GM18907 (cell line): ENCODE measurements around the gene NOPCHAP1.
"Not testable (repeated sequence)": the region's sequence is repeated elsewhere in the genome, so short reads cannot be mapped to it uniquely, and the experiment has no call there.

Experiments used
- ATAC-seq: cut with Tn5 transposase; IDR thresholded peaks from one replicate; pipeline ENCODE4 v1.9.1; 2021; ENCODE audit warnings: mild to moderate bottlenecking, moderate library complexity; ENCODE audit not compliant: unreplicated experiment

The NOPCHAP1 gene

DNA sequence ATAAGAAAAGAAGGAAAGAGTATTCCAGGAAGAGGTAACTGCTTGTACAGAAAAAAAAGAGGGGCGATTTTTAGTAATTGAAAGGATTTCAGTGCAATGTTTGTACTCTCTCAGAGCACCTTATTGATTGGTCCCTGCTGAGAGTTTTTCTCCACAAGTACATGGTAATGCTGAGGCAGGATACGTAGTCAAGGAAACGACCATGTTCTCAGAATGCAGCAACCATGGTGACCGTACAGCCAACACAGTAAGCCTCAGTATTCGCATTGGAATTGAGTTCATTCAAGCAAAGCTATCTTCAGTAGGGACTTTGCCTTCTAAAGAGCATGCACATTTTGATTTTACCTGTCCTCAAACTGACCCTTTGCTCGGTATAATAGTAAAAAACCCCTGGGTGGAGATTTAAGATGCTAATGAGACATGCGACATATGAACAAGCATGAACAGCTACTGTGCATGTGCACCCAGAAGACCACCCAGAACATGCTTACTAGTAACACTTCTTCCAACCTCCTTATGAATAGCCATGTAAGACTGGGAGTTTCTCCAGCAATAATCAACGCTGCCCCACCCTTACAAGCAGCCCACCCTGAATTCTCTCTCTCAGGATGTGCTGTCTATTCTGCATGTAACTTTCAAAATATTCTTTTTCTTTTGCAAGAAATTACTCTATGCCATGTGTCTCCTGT is 21.8 kb upstream of the NOPCHAP1 start:
- no peak for ATAC-seq

GRCh38 chr12:104964856-104965205 is 21.3 kb upstream of the NOPCHAP1 start:
- no peak for ATAC-seq

GRCh38 chr12:104966677-104967076 is 19.4 kb upstream of the NOPCHAP1 start:
- ATAC-seq: peak; percentile 76

- ATAC-seq: no peak
Measured at GRCh38 chr12:104969343-104969742, 16.8 kb upstream of the NOPCHAP1 start.

DNA sequence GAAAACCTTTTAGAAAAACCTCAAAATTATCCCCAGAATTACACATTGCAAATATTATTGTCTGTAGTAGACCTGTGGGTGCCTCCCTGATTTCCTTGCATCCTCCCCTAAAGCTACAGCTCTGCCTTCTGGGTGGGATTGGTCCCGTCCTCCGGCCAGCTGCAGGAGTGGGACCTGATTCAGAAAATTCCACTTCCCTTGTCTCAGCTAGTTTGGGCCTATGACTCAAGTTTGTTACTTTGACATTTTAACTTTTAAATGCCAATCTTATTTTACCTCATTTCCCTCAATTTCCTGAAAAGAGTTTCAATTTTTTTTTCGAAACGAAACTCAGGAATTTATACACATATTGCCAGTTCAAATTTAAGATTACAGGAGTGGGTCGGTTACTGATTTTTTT is 14.8 kb upstream of the NOPCHAP1 start:
- ATAC-seq: no peak

GRCh38 chr12:104973250-104973649 is 12.9 kb upstream of the NOPCHAP1 start:
- ATAC-seq: no peak

- peak; percentile 98 for ATAC-seq
Measured at GRCh38 chr12:104974626-104975290, 11.4 kb upstream of the NOPCHAP1 start.

DNA sequence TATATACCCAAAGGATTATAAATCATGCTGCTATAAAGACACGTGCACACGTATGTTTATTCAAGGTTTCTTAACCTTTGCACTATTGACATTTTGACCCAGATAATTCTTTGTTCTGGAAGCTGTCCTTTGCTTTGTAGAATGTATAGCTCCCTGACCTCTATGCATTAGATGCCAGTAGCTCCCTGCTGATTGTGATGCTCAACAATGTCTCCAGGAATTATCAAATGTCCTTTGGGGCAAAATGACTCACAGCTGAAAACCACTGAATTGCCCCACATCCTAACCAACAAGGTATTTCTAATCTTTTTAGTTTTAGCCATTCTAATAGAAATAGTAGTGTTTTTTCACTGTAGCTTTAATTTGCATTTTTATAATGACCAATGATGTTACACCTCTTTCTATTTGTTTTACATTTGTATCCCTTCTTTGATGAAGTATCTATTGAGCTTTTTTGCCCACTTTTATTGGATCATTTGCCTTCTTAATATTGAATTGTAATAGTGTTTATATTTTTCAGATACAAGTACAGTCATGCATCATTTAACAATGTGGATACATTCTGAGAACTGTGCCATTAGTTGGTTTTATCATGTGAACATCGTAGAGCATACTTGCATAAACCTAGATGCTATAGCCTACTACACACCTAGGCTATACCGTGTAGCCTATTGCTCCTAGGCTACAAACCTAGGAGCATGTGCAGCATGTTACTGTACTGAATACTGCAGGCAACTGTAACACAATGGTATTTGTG is 10.4 kb upstream of the NOPCHAP1 start:
- no peak for ATAC-seq

- no peak for ATAC-seq
Measured at GRCh38 chr12:104976703-104977102, 9.4 kb upstream of the NOPCHAP1 start.

- not testable (repeated sequence) for ATAC-seq
Measured at GRCh38 chr12:104977688-104978087, 8.4 kb upstream of the NOPCHAP1 start.

GRCh38 chr12:104985206-104985605 is 910 bp upstream of the NOPCHAP1 start:
- ATAC-seq: no peak

- ATAC-seq: no peak
Measured at GRCh38 chr12:104990950-104991349, 4.8 kb downstream of the NOPCHAP1 start.

DNA sequence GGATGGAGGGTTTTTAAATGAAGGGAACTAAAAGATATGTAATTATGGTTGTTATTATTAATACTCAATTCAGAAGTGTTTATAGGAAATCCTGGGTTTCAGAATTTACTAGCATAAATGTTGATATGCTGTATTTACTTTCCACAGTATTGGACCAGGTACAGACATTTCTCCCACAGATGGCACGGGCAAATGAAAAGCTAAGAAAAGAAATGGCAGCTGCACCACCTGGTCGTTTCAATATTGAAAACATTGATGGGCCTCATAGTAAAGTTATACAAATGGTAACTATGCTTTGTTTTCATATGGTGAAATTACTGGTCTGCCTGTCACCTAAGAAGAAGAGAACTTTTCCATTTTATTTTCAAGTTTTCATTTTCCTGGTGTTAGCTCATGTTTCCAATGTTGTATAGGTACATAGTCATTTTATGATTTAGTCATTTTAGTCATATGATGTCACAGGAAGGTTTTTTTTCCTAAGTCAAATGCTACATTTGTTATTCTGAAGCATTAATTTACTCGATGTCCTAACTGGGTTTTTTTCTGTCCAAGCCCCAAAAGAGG is 5.5 kb downstream of the NOPCHAP1 start:
- ATAC-seq: no peak

GRCh38 chr12:104994336-104994735 is 8.2 kb downstream of the NOPCHAP1 start:
- no peak for ATAC-seq

DNA sequence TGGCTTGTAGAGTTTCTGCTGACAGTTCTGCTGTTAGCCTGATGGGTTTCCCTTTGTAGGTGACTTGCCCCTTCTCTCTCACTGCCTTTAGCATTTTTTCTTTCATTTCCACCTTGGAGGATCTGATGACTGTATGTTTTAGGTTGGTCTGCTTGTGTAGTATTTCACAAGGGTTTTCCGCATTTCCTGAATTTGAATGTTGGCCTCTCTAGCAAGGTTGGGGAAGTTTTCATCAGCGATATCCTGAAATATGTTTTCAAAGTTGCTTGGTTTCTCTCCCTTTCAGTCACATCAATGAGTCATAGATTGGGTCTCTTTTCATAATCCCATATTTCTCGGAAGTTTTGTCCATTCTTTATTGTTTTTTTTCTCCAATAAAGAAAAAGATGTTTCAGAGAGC is 11.4 kb downstream of the NOPCHAP1 start:
- no peak for ATAC-seq

DNA sequence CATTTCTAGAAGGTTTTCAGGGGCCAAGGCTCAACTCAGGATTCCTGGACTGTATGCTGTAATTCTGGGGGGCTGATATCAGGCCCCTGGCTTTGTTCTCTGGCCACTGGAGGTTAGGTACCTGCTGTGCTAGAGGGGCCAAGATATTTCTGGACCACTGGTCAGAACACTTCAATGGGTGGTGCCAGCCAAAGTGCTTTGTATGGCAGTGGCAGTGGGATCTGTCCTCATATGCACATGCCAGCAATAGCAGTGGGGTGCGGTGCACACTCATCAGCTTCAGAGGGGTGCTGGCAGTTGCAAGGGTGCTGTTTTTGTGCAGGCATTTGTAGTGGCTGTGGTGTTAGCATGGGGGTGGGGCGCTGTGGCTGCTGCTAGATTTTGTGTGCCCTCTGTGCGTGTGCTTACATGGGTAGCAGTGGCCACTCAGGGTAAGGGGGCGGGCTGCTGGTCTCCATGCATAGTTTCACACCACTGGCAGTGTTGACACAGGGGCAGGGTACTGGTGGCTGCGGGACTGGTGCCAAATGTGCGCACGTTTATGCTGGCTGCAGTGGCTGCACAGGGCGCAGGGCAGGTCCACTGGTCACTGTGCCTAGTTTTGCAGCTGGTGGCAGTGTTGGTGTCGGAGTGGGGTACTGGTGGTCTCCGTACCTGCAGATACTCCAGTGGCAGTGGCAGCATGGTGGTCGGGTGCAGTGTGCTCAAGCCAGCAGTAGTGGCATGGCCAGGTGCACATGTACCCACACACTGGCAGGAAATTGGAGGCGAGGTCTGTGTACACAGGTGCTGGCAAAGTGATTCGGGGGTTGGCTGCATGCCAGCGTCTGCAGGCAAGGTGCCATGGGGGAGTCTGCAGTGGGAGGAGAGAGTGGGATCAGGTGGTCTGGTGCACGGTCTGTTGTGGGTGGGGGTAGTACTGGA is 12.6 kb downstream of the NOPCHAP1 start:
- no peak for ATAC-seq

- no peak for ATAC-seq
Measured at GRCh38 chr12:104999347-104999685, 13.2 kb downstream of the NOPCHAP1 start.

DNA sequence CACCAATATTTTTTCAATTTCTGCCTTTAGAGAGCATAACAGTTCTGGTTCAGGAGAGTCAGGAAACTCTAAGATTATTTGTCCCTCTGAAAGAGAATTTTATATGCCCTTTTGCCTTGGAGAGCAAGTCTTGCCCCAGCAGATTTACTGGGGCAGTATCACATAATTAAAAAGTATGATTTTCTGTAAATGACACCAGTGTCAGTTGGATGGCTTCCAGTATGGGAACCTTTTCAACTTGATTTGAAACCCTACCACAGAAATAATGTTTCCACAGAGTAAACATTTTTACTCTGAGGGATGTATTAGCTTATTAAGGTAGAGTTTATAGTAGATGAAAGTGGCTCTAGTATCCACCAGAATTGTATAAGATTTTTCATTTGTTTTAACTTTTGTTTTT is 15.4 kb downstream of the NOPCHAP1 start:
- ATAC-seq: no peak

DNA sequence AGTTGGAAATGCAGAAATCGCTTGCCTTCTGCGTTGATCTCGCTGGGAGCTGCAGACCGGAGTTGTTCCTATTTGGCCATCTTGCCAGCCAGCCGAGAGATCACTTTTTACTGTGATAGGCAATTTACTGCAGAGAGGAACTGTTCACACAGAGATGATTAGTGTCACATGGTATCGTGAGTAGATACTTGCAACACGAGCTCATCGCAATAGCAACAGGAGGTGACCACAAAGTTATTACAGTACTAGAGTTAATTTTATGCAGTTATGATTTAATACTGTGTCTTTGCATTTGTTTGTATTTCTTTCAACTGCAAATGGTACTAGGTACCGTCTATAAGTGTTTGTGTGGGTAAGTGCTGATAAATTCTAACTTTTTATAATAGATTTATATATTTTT is 27.8 kb downstream of the NOPCHAP1 start:
- ATAC-seq: no peak

DNA sequence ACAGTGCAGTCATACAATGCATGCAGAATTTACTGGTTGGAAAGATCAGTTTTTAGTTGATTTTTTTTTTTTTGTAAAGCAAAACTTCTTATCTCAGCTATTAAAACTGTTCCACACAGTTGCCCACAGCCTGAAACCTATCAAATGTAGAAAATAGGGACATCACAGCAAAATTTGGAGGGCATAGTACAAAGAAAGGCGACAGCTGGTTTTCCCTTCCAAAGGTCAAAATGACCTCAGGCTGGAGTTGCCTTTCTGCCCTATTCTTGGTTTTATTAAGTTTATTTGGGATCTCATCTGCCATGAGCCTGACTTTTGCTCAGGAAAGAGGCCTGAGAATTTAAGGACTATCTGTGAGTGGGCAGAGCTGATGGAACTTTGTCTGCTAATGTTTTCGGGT is 28.5 kb downstream of the NOPCHAP1 start:
- no peak for ATAC-seq

DNA sequence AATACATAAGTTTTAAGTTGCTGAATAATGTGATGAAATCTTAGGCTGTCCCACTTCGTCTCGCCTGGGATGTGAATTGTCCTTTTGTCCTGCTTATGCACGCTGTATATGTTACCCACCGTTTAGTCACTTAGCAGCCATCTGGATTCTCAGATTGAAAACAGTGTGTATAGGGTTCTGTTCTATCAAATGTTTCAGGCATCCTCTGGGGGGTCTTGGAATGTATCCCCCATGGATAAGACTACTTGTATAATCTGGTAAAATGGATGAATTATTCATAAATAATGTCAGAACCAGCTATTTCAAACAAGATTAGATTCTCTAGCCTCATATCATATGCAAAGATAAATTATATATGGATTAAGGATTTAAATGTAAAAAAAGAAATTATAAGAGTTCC is 29.4 kb downstream of the NOPCHAP1 start:
- ATAC-seq: no peak
